B cell (primary cell): ENCODE measurements around the gene MFAP2. TPM values are rescaled to one million over a fixed set of nuclear protein-coding genes. Genes with fewer than 3 reads are reported as not detected.

Source experiments
- ATAC-seq: fragments of 200-7000 bp; cut with Tn5 transposase; one replicate; pipeline ENCODE4 v1.10.0; 2021; ENCODE audit warnings: low read depth, mild to moderate bottlenecking, moderate number of reproducible peaks, moderate library complexity
- CTCF ChIA-PET: fragments of 350-600 bp; sonication (Branson Sonifier 250); formaldehyde crosslinking; loops from one replicate; lab custom pipeline; 2021; ENCODE audit warnings: antibody characterized with exemption, inconsistent platforms; lab: Charles Lee
- POLR2A ChIA-PET: fragments of 350-600 bp; sonication (Branson Sonifier 250); formaldehyde crosslinking; loops from one replicate; lab custom pipeline; 2021; ENCODE audit warnings: antibody characterized with exemption; lab: Charles Lee
- DNase-seq: peaks from one replicate; pipeline ENCODE4 v3.0.0; 2013
- H2AFZ ChIP-seq: 2 replicates; pipeline ENCODE4 v1.6.1; 2012; ENCODE audit warnings: mild to moderate bottlenecking, low read depth, low read length; ENCODE audit not compliant: insufficient read depth, poor library complexity, severe bottlenecking
- H3K27ac ChIP-seq, 2 donors: 1 replicate in 1 of 2; 2 replicates in 1 of 2; pipeline ENCODE4 v1.5.1; 2012 to 2013; ENCODE audit warnings: low read length in 2 of 2, mild to moderate bottlenecking in 2 of 2, moderate library complexity in 1 of 2
- H3K27me3 ChIP-seq, 4 experiments: fragments of 200-600 bp in 1 of 4; sonication (generic) in 1 of 4; replicated peaks in 1 of 4; 1 replicate in 2 of 4; 2 replicates in 2 of 4; pipeline versions ENCODE4 v1.6.1 to v1.7.0; 2013 to 2016; ENCODE audit warnings: low read length in 3 of 4, mild to moderate bottlenecking in 2 of 4, mixed read lengths in 1 of 4, moderate library complexity in 1 of 4; ENCODE audit not compliant: insufficient read depth in 4 of 4, control insufficient read depth in 3 of 4; ENCODE audit errors: control extremely low read depth in 1 of 4
- H3K36me3 ChIP-seq, 2 experiments: replicated peaks in 1 of 2; 1 replicate in 1 of 2; 2 replicates in 1 of 2; pipeline versions ENCODE4 v1.6.1 to v1.7.1; 2013; ENCODE audit warnings: low read length in 1 of 2; ENCODE audit not compliant: insufficient read depth in 2 of 2, control insufficient read depth in 1 of 2; ENCODE audit errors: control extremely low read depth in 1 of 2, extremely low read depth in 1 of 2
- H3K4me1 ChIP-seq, 2 donors: fragments of 200-600 bp in 1 of 2; sonication (generic) in 1 of 2; 1 replicate in 1 of 2; 2 replicates in 1 of 2; pipeline versions ENCODE4 v1.5.1 to v1.6.1; 2013 to 2017; ENCODE audit warnings: low read length in 2 of 2; ENCODE audit not compliant: control insufficient read depth in 2 of 2, insufficient read depth in 2 of 2
- H3K4me2 ChIP-seq: replicated peaks from 2 replicates; pipeline ENCODE3; 2012; ENCODE audit warnings: mild to moderate bottlenecking, low read depth, low read length; ENCODE audit not compliant: poor library complexity, severe bottlenecking
- H3K4me3 ChIP-seq, 5 experiments: fragments of 200-600 bp in 1 of 5; sonication (generic) in 1 of 5; 1 replicate in 3 of 5; 2 replicates in 2 of 5; pipeline versions ENCODE4 v1.5.1 to v1.7.0; 2011 to 2016; ENCODE audit warnings: low read length in 4 of 5, mild to moderate bottlenecking in 4 of 5, low read depth in 2 of 5, control low read depth in 1 of 5, moderate library complexity in 1 of 5; ENCODE audit not compliant: insufficient read depth in 1 of 5; ENCODE audit errors: control extremely low read depth in 1 of 5, extremely low read depth in 1 of 5
- H3K79me2 ChIP-seq: fragments of 200-600 bp; sonication (generic); one replicate; pipeline ENCODE4 v1.6.0; 2016; ENCODE audit warnings: low read length; ENCODE audit not compliant: control insufficient read depth, insufficient read depth
- H3K9ac ChIP-seq: fragments of 200-600 bp; sonication (generic); 2 replicates; pipeline ENCODE4 v1.6.1; 2017; ENCODE audit warnings: mild to moderate bottlenecking, low read length, moderate library complexity
- H3K9me3 ChIP-seq, 3 donors: one replicate each; pipeline versions ENCODE4 v1.6.1 to v1.7.1; 2013; ENCODE audit warnings: low read length in 2 of 3; ENCODE audit not compliant: control insufficient read depth in 2 of 3, insufficient read depth in 1 of 3; ENCODE audit errors: control extremely low read depth in 1 of 3
- H4K20me1 ChIP-seq: 2 replicates; pipeline ENCODE4 v1.6.0; 2012; ENCODE audit warnings: mild to moderate bottlenecking, low read length; ENCODE audit not compliant: insufficient read depth, control insufficient read depth, poor library complexity, severe bottlenecking
- H3K27ac Mint-ChIP-seq: one replicate; pipeline ENCODE4 v1.8.0; 2021; ENCODE audit warnings: mixed read lengths
- H3K27me3 Mint-ChIP-seq: one replicate; pipeline ENCODE4 v1.8.0; 2021; ENCODE audit warnings: mixed read lengths
- H3K4me1 Mint-ChIP-seq: one replicate; pipeline ENCODE4 v1.8.0; 2021; ENCODE audit warnings: mixed read lengths
- H3K4me3 Mint-ChIP-seq: one replicate; pipeline ENCODE4 v1.8.0; 2021; ENCODE audit warnings: mixed read lengths
- H3K9me3 Mint-ChIP-seq: one replicate; pipeline ENCODE4 v1.8.0; 2022; ENCODE audit warnings: mixed read lengths; ENCODE audit not compliant: insufficient read depth
- CTCF ChIP-seq: fragments of 200-600 bp; IDR thresholded peaks from one replicate; pipeline ENCODE4 v1.8.0; 2022; ENCODE audit warnings: antibody characterized with exemption, mild to moderate bottlenecking
- EZH2 ChIP-seq: IDR thresholded peaks from 2 replicates; pipeline ENCODE4 v1.6.1; 2012; ENCODE audit warnings: borderline replicate concordance, low read depth, mild to moderate bottlenecking, moderate library complexity, low read length; ENCODE audit not compliant: insufficient read depth, poor library complexity, severe bottlenecking
- WGBS: methylation state at CpG from one replicate; pipeline ENCODE4 v1.1.5; 2013; ENCODE audit warnings: missing lambda C conversion rate; ENCODE audit not compliant: insufficient coverage; 5-methylcytosine and 5-hydroxymethylcytosine counted together
- intact Hi-C: fragments of 100-400 bp; cut with micrococcal nuclease; formaldehyde crosslinking; loops from one replicate; pipeline ENCODE4 v1.10.0; 2022
- polyA plus RNA-seq: library from polyadenylated mRNA; depleted of rRNA; stranded (reverse); fragments of >200 nt; gene quantifications from 2 replicates; pipeline ENCODE4 v1.2.3, GENCODE V29; 2012
- total RNA-seq, 2 donors: library from RNA; stranded (reverse); fragments of 120-200 nt in 1 of 2; gene quantifications; 1 replicate in 1 of 2; 2 replicates in 1 of 2; pipeline versions ENCODE4 v1.2.3 to v1.2.4, GENCODE V29; 2013 to 2022

Gene MFAP2
- total and polyA plus RNA-seq, 2 donors (not counting 1 experiment from before 2014, with no cell fraction given) = not detected

GRCh38 chr1:16979475-16980327 lies 719 bp downstream of the MFAP2 start:
- Mint-ChIP-seq H3K4me3 (peak overlapping the region; percentile 29), H3K27me3 (peaks cover 20% of the 10 kb centered on the region), H3K27ac (no peak overlapping the region), H3K9me3 (no peaks in the 10 kb centered on the region), H3K4me1 (peaks cover 11% of the 10 kb centered on the region)
- Histone ChIP-seq H3K9ac (no peak overlapping the region), H3K36me3 (peaks cover 0 to 3% of the 10 kb centered on the region in 2 experiments), H2AFZ (peak overlapping the region; percentile 49), H3K27ac (no peak overlapping the region), H3K4me1 (peaks cover 7 to 9% of the 10 kb centered on the region in 2 donors), H4K20me1 (no peaks in the 10 kb centered on the region), H3K27me3 (peaks cover 0 to 32% (median 6%) of the 10 kb centered on the region in 4 experiments), H3K79me2 (no peaks in the 10 kb centered on the region), H3K9me3 (peaks cover 0 to 4% (median 0%) of the 10 kb centered on the region in 3 donors), H3K4me2 (peak overlapping the region; percentile 73), H3K4me3 (peak overlapping the region in 1 of 5 experiments; percentile 43)
- intact Hi-C loops = no loop called here
- no peak for TF ChIP-seq CTCF
- POLR2A ChIA-PET = no interaction called here
- DNase-seq = no peak
- CTCF ChIA-PET = no interaction called here
- WGBS = 14% methylated on average over 29 of the region's 44 CpGs
- ATAC-seq = no peak

- TF ChIP-seq CTCF = no peak
- TF ChIP-seq EZH2 = no peak
- no peak overlapping the region for H2AFZ ChIP-seq
- H4K20me1 ChIP-seq = no peaks in the 10 kb centered on the region
- H3K27me3 ChIP-seq = peaks cover 0 to 32% (median 6%) of the 10 kb centered on the region in 4 experiments
- peaks cover 11% of the 10 kb centered on the region for H3K4me1 Mint-ChIP-seq
- no peak overlapping the region for H3K4me3 ChIP-seq
- H3K4me2 ChIP-seq = no peak overlapping the region
- no peaks in the 10 kb centered on the region for H3K79me2 ChIP-seq
- no peak overlapping the region for H3K27ac Mint-ChIP-seq
- peaks cover 7 to 9% of the 10 kb centered on the region in 2 donors for H3K4me1 ChIP-seq
- CTCF ChIA-PET = no interaction called here
- ATAC-seq (no peak), DNase-seq (no peak)
- no peaks in the 10 kb centered on the region for H3K9me3 Mint-ChIP-seq
- H3K27ac ChIP-seq = no peak overlapping the region
- POLR2A ChIA-PET = no interaction called here
- intact Hi-C loops = no loop called here
- H3K9me3 ChIP-seq = peaks cover 0 to 4% (median 0%) of the 10 kb centered on the region in 3 donors
- H3K36me3 ChIP-seq = no peaks in the 10 kb centered on the region
- no peak overlapping the region for H3K9ac ChIP-seq
- WGBS = 51% methylated on average over 17 of the region's 20 CpGs
- H3K4me3 Mint-ChIP-seq = no peak overlapping the region
- peaks cover 20% of the 10 kb centered on the region for H3K27me3 Mint-ChIP-seq
Observed at GRCh38 chr1:16978567-16979474, 1.6 kb downstream of the MFAP2 start.
